NB4 (cell line): ENCODE data around the gene DDX60.

Source experiments
- MAX ChIP-seq: IDR thresholded peaks from 2 replicates; pipeline ENCODE4 v1.6.1; 2011; ENCODE audit warnings: low read depth, low read length
- MYC ChIP-seq: IDR thresholded peaks from 2 replicates; pipeline ENCODE4 v1.6.1; 2011; ENCODE audit warnings: low read depth, low read length
- POLR2A ChIP-seq: IDR thresholded peaks from 2 replicates; pipeline ENCODE4 v1.6.1; 2011; ENCODE audit warnings: mild to moderate bottlenecking; ENCODE audit not compliant: insufficient read length; ENCODE audit errors: extremely low read depth
- TF ChIP-seq, protein P1 (sequence below): IDR thresholded peaks from one replicate; pipeline ENCODE4 v1.5.1; 2012; ENCODE audit warnings: low read depth, low read length

DNA sequence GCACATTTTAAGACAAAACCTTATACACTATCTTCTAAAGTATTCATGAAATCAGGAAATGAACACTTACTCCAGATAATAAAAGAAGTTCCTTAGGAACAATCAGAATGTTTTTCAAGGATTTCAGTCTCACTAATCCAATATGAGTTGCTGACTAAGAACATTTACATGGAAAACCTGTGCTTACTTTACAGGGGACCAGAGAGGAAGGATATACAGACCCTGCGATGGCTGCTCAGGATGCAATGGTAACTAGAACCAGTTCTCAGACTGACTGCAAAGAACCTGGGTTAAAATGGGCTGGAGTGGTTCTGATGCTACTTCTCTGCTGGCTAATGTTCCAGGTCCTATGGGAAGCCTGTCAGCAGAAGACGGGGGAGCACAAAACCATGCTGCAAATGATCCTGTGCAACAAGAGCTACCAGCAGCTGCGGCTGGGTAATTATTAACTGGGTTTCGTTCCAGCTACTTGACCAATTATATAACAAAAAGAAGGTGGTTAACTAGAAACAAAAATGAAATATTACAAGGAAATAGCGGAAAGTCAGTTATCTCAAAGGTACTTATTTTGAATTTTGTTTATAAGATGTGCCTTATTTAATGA is 140.9 kb downstream of the DDX60 start:
- TF ChIP-seq, protein P1, sequence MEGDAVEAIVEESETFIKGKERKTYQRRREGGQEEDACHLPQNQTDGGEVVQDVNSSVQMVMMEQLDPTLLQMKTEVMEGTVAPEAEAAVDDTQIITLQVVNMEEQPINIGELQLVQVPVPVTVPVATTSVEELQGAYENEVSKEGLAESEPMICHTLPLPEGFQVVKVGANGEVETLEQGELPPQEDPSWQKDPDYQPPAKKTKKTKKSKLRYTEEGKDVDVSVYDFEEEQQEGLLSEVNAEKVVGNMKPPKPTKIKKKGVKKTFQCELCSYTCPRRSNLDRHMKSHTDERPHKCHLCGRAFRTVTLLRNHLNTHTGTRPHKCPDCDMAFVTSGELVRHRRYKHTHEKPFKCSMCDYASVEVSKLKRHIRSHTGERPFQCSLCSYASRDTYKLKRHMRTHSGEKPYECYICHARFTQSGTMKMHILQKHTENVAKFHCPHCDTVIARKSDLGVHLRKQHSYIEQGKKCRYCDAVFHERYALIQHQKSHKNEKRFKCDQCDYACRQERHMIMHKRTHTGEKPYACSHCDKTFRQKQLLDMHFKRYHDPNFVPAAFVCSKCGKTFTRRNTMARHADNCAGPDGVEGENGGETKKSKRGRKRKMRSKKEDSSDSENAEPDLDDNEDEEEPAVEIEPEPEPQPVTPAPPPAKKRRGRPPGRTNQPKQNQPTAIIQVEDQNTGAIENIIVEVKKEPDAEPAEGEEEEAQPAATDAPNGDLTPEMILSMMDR, result no peak
- TF ChIP-seq MYC (no peak), POLR2A (no peak), MAX (no peak)
